A549 treated with AZD9567 at 1 μM for 4 hours (cell line): Measurements from ENCODE around the gene OR8B3. TPM values are rescaled to one million over a fixed set of nuclear protein-coding genes. Genes with fewer than 3 reads are reported as not detected.

ENCODE experiments used
- total RNA-seq: library from RNA; stranded (reverse); fragments of 200-300 nt; extraction: Qiagen RNA extraction; gene quantifications from 5 replicates; pipeline ENCODE4 v1.2.3, GENCODE V29; 2022; ENCODE audit not compliant: insufficient read depth

OR8B3 gene, protein sequence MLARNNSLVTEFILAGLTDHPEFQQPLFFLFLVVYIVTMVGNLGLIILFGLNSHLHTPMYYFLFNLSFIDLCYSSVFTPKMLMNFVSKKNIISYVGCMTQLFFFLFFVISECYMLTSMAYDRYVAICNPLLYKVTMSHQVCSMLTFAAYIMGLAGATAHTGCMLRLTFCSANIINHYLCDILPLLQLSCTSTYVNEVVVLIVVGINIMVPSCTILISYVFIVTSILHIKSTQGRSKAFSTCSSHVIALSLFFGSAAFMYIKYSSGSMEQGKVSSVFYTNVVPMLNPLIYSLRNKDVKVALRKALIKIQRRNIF
- total RNA-seq, result not detected in 5 replicates

DNA sequence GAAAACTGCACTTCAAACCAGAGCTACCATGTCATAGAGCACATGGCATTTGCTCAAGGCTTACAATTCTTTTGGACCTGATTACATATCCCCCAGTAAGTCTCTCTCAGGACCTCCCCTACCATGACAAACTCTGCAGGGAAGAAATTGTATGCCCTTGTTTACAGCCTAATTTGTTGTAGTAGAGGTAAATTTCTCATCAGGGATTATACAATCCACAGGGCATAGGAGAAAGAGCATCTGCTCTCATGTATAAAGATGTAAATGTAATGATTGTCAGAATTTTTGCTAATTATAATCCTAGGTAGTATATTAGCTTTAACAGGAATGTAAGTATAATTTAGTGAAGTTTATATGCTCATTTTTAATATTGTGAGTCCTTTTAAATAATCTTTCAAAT, at the start of gene OR8B3:
Gene OR8B3, minus strand, starts transcription at position 101 of the 400 bp plus-strand sequence. CDS start 1,673 bp downstream, outside the sequence.

DNA sequence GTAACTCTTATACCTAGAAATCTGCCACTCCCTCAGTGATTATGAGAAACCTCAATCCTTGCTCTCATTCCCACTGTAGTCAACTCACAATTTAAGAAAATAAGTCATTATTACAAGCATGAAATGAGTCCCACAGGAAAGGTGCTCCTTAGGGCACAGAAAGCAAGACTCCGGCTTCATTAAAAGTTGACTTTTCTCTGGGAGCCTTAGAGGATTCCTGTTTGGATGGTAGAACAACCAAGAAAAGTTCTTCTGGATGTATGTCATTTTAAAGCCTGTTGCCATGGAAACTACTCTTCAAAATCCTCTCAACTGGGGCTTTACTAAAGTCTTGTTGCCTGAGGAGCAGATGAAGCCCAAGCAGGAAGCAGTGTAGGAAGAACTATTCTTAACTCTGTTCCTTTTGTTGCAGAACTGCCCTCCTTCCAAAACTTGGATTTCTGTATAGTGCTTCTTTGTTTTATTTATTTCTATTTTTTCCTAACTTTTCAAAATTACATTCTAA, 46.9 kb upstream of the OR8B3 start, which contains the start of gene OR8B8:
Gene OR8B8, minus strand, starts transcription at position 51 of the 505 bp plus-strand sequence. CDS start 4,611 bp downstream, outside the sequence.

DNA sequence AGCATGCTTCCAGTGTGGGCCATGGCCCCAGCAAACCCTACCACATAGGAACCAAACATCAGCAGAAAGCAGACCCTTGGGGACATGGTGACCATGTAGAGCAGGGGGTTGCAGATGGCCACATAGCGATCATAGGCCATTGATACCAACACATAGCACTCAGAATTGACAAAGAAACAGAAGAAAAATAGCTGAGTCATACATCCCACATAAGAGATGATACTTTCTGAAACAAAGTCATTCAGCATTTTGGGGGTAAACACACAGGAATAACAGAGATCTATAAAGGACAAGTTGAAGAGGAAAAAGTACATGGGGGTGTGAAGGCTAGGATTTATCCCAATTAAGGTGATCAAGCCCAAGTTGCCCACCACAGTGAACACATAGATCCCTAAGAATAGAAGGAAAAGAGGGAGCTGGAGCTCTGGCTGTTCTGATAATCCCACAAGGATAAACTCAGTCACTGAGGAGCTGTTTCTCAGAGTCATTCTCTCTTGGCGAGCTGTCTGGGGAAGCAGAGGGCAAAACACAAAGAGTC, 25.6 kb upstream of the OR8B3 start, which contains the start of gene OR8B4:
Gene OR8B4, minus strand, starts transcription at position 488 of the 538 bp plus-strand sequence. Its CDS starts 0 bp downstream, at position 488.

DNA sequence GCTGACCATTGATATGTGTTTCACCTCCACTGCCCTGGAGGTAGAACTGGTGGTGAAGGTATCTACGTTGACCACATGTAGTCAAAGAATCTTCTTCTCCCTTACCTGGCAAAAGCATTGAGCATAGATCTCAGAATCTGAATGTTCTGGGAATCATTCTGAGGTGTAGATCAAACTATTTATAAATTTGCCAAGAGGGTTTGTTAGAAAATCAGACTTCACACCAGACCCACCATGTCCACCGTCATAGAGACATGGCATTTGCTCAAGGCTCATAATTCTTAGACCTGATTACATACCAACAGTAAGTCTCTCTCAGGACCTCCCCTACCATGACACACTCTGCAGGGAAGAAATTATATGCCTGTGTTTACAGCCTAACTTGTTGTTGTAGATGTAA, 14.4 kb downstream of the OR8B3 start, which contains the start of gene OR8B2:
Gene OR8B2, minus strand, starts transcription at position 101 of the 400 bp plus-strand sequence. CDS start 1,156 bp downstream, outside the sequence.

Other genes with a start within 250 kb of the OR8B3 start
- gene OR10D3, start 215.7 kb downstream of the OR8B3 start, total RNA-seq, result not detected in 5 replicates
- not detected in 5 replicates for gene OR8G1, start 157.9 kb downstream of the OR8B3 start, total RNA-seq
- not detected in 5 replicates for gene OR8G5, start 142.6 kb downstream of the OR8B3 start, total RNA-seq
- not detected in 5 replicates for gene OR8D1, start 85.1 kb downstream of the OR8B3 start, total RNA-seq
- gene OR8D2, start 78.8 kb downstream of the OR8B3 start, total RNA-seq, result not detected in 5 replicates
- not detected in 5 replicates for gene OR8B2, start 14.5 kb downstream of the OR8B3 start, total RNA-seq
- not detected in 5 replicates for gene OR8B4, start 25.8 kb upstream of the OR8B3 start, total RNA-seq
- not detected in 5 replicates for gene OR8B8, start 46.7 kb upstream of the OR8B3 start, total RNA-seq
- not detected in 5 replicates for gene OR8B12, start 144.6 kb upstream of the OR8B3 start, total RNA-seq
- gene OR8A1, start 171.0 kb upstream of the OR8B3 start, total RNA-seq, result not detected in 5 replicates
- gene PANX3, start 212.4 kb upstream of the OR8B3 start, total RNA-seq, result not detected in 5 replicates
- 11.5 to 17.9 TPM (median 16.5 TPM) in 5 replicates for gene TBRG1, start 223.8 kb upstream of the OR8B3 start, total RNA-seq